HG02885 (cell line): ENCODE results near the gene KIF16B.

Source experiments
- ATAC-seq: cut with Tn5 transposase; IDR thresholded peaks from one replicate; pipeline ENCODE4 v1.9.1; 2021; ENCODE audit warnings: mild to moderate bottlenecking; ENCODE audit not compliant: unreplicated experiment, poor library complexity

KIF16B gene

DNA sequence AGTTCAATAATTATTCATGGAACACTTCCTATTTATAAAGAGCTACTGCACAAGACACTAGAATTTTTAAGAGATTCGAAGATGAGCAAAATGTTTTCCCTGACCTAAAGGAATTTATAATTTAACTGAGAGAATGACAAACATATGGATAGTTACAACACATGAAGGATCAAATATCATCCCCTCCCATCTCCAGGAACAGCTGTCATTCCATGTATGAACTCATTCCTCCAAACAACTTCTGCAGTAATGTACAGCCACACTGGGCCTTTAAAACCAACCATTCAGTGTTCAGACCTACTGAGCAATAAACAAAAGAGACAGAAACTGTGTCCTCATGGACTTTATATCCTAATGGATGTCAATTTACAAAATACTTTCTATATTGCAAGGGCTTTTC lies 87.8 kb downstream of the KIF16B start:
- ATAC-seq: no peak

DNA sequence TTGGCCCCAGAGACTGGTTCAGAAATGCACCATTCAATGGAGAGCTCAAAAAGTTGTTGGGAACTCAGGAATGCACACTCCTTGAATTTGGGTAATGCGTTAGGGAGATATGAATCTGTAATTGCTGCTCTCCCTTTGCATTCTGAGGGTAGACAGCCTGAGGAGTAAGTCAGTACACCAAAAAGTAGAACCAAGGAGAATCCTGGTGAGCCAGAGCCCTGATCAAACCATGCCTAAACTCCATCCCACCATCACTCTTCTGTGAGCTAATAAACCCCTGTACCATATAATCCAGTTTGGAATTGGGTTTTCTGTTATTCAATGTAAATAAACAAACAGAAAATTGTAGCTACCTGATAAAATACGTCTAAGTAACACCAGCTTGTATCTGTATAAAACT lies 90.2 kb downstream of the KIF16B start:
- ATAC-seq: no peak

DNA sequence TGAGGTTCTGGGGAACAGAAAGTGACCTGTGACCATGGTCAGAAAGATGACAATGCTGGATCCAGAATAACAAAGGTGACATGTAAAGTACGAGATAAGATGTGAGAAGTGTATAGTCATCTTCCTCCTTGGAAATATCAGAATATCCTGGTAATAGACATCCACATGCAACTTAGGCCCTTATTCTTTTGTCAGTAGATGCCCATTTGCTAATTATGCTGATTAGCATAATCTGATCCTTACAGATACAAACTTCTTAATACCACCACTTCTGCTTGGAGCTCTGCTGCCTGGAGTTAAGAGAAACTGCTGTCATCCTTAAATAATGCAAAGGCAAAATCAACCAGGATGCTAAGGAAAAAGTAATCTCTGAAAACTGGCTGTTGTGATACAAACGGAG lies 91.3 kb downstream of the KIF16B start:
- no peak for ATAC-seq

DNA sequence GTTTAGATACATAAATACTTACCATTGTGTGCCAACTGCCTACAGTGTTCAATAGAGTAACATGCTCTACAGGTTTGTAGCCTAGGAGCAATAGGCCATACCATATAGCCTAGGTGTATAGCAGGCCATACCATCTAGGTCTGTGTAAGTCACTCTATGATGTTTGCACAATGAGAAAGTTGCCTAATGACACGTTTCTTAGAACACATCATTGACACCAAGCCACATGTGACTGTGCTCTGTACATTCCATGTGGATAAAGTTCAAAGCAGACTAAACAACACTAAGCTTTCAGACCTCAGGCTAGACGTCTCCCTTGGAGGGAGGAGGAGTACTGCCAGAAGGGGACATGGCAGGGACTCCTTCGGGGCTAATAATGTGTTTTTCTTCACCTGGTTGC lies 93.6 kb downstream of the KIF16B start:
- no peak for ATAC-seq

DNA sequence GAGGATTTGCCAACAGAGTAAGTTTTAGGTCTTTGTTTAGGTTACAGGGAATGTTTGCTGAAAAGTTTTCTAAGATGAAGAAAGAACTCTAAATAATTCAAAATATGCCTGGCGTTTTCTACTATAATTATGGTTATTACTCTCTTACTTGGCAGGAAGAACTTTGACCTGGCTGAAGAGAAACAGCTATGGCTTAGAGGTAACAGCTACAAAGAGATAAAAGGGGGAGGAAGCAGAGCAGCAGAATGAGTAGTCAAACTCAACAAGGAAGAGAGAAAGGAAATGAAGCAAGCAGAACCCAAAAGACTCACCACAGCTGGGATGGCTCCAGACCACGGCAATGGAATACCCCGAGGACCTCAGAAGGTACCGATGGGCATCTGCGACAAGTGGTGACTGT lies 95.6 kb downstream of the KIF16B start:
- ATAC-seq: no peak

DNA sequence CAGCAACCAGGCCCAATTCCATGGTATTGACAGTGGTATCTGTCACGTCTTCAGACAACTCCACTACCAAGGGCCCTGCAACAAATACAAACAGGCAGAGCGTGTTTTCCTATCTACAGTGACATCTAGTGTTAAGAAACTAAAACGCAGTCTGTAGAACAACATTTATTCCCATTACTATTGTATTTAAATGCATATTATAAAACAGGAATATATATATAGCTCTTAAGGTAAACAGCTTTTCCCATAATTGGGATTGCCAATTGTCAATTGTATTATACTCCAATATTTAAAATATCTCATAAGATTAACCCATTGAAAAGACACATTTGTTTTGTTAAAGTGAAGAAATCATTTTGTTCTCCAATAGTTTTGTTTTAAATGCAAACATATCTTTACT lies 97.2 kb downstream of the KIF16B start:
- peak; percentile 74 for ATAC-seq

DNA sequence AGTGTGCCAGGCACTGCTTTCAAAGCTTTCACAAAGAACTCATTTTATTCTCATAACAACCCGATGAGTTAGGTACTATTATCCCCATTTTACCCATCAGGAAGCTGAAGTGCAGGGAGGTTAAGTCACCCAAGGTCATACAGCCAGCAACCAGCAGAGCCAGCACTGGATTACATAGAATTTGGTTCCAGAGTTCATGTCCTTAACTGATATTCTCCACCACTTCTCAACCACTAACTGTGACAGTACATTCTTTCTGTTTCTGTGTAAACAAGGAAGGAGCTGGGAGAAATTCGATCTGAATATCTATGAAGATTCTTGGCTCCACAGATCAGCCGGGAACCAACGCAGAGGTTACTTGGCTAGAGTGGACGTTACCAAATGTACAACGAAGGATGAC lies 98.0 kb downstream of the KIF16B start:
- no peak for ATAC-seq

DNA sequence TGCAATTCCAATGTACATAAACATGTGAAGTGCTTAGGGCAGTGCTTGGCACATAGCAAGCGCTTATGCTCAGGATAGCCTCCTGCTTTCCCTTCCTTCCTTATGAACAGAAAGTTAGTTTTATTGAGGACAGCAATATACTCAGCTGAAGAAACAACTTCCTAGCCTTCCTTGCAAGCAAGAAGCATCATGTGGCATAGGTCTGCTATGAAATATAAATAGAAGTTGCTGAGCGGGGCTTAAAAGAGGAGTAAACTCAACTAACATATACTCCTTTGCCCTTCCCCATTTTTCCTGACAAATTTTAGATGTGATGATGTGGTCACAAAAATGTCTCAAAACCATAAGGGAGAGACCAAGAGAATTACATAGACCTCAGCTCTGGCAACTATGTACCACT lies 98.9 kb downstream of the KIF16B start:
- no peak for ATAC-seq

DNA sequence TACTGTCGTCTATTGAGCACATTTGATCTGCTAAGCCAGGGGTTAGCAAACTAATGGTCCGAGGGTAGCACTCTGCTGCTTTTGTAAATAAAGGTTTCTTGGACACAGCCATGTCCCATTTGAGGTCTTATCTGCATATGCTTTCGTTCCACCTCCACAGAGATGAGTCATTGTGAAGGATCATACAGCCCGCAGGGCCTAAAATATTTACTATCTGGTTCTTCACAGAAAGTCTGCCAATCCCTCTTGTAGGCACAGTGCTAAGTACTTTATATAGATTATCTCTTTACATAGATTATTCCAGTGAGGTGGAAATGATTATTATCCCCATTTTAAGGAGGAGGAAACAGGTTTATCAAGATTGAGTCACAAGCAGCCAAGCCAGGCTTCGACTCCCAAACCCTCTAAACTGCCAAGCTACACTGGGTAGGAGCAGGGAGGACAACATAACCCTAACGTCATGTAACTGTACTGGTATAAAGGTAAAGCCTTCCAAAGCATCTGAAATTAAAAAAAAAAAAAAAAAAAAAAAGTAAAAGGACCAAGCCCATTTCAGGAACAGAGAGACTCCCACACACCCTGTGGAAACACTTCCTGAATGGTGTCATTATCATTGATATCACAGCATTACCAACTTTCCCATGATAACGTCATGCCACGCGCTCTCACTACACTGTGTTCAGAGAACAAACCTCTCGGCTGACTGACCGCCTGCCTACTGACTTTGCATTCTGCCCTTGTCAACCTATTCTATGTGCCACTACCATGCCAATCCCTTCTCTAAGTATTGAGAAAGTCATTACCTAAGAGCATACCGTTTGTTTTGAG lies 101.0 kb downstream of the KIF16B start:
- ATAC-seq: no peak

DNA sequence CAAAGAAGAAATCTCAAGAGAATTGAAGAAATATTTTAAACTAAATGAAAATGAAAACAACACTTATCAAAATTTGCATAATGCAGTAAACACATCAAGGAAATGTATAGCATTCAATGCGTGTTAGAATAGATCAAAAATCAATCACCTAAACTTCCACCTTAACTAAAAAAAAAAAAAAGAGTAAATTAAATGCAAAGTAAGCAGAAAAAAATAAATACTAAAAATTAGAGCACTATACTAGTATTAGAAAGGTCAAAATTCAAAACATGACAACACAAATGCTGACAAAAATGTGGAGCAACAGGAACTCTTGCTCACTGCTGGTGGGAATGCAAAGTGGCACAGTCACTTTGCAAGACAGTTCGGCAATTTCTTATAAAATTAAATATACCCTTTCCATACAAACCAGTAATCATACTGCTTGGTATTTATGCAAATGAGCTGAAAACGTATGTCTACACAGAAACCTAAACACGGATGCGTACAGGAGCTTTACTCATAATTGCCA lies 103.8 kb downstream of the KIF16B start:
- no peak for ATAC-seq

DNA sequence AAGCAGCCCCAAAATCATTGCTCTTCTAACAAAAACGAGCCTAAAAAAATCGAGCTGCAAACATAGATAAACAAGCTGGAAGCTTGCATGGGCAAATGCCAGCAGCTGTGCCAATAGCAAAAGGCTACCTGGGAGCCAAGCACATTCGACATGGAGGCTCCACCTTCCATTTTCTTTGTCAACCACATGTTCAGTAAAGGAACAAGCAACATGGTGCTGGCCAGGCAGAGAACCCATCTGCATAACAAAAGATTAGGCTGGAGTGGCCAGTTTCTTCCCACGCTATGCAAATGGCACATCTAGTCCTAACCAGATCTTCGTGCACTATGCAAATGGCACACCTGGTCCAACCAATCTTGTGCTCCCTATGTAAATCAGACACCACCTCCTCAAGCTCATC lies 110.5 kb downstream of the KIF16B start:
- no peak for ATAC-seq

DNA sequence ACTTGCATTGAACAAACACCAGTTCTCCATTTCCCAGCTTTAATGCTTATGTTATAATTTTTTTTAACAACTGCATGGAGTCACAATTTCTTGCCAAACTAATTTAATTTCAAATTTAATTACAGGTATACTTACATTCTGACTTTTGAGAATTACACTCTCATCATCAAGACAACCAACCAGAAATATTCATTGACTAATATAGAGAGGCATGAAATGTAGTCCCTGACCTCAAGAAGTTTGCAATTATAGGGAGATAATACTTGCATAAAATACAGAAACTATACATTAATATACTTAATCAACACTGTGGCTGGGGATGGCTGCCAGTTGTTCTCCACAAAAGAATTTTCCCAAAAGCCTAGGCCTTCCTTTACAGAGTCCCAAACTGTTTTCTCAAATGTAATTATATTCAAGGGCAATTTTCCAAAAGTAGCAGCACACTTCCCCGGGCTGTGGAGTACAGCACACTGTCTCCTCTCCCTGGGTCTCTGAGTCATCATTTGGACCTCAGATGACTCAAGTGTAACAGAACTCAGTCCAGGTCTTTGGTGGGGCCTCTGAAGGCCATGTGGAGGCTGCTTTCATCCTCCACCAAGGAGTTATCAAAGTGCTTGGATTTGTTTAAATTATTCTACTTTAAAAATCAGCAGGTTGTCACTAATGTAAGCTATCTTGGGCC lies 114.1 kb downstream of the KIF16B start:
- no peak for ATAC-seq

DNA sequence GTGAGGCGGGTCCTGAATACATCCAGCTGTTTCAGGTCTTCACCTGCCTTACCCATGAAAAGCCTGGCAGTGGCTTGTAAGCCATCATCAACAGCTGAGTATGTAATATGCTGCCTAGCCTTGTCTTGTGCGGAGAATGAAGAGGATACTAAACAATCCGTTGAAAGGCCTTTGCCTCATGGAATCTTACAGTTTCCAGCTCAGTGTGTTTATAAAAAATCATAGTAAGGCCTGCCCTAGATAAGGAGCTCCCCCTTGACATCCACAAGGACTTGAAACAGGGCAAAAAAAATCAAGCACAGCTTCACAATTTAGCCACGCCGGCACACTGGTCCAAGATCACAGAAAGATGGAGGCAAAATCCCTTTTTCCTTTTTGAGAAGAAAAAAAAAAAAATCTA lies 115.7 kb downstream of the KIF16B start:
- no peak for ATAC-seq

DNA sequence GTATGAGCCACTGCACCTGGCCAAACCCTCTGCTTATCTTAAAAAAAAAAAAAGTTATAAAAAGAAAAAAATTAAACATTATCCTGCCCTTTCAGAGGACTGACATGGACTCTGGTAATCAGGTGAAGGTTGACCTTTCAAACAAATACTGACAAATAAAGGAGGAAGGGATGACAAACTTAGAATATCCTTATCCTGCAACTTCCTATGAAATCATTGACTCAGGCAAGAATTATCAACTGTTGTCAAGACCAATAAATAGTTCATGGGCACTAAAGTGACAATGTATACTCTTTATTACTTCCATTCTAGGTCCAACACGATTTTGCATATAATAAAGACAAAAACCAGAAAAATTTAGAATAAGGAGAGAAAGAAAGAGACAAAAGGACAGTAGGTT lies 117.9 kb downstream of the KIF16B start:
- no peak for ATAC-seq

DNA sequence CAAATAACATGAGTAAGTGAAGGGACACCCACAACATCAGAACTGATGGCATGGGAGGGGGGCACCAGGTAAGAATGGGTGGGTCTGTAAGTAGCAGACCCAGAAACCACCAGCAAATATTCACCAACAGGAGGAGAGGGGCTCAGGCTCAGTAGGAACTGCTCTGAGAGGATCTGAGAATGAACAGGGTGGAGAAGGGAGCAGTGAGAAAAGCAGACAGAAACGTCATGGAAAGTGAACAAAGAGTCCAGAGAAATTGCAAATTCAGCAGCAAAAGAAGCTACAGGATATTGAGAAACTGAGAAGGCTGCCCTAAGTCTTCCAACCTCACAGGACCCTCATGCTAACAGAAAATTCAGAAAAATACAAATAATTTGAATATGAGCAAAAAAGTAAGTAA lies 121.3 kb downstream of the KIF16B start:
- ATAC-seq: no peak

DNA sequence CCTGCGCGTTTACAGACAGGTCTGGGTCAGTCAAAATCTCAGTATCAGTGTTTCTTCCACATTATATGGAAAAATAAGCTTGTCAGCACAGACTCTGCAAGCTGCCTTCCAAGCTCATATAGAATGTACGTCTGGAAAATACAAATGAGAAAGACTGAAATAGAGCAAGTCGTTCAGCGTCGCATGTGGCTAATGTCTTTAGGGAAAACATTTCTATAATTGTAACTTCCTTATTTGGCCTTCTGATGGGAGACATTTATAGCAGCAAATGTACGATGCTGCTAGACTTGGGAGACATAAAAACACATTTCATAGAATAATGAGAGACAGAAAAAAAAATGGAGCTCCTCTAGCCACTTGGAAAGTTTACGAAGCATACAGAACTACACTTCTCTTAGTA lies 122.2 kb downstream of the KIF16B start:
- no peak for ATAC-seq

DNA sequence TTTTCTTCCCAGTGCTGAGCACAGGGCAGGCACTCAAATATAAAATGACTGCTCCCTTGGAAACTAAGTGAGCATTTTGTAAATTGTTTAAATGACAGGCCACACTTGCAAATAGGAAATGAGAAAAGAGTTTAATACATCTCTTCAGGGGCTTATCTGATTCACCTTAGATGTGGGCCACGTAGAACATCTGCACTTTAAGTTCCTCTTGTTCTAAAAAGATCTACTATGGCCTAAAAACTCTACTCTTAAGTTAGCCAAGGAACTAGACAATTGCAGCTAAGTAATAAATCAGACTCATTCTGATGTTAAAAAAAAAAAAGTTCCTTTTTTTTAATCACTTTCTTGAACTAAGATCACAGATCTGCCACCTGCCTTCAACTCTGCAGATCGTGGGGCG lies 126.3 kb downstream of the KIF16B start:
- ATAC-seq: no peak

DNA sequence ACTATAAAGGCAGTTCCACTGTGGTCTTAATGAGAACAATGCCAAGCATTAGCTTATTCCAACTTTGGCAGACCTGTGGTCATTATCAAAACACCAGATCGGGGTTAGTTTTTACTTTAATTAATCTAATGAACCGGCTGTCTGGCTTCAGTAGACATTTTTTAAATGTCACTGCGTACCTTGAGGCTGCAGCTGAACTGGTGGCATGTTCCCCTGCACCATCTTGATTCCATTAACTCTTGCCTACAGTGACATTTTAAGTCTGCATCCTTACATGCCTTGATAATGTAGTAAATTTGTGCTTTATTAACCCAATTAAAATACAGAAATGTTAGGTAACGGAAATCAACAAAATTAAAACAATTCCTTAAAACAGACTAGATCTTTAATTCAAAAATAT lies 127.0 kb downstream of the KIF16B start:
- no peak for ATAC-seq

DNA sequence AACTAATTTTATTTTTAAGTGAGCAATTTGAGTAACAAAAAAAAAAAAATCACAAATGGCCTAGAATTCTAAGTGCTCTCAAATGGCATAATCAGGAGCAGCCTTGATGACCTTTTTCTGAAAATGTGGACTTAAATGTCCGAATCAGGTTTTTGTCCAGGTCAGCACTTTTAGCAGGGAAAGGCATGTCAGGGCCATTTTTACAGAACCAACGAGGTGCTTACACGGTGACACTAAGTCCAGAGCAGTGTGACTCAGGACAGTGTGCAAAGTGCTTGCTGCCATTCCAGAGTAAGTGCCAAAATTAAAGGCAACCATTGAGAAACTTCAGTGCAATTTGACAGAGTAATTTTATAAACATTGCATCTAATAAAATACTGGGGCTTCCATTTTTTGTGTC lies 127.8 kb downstream of the KIF16B start:
- no peak for ATAC-seq

DNA sequence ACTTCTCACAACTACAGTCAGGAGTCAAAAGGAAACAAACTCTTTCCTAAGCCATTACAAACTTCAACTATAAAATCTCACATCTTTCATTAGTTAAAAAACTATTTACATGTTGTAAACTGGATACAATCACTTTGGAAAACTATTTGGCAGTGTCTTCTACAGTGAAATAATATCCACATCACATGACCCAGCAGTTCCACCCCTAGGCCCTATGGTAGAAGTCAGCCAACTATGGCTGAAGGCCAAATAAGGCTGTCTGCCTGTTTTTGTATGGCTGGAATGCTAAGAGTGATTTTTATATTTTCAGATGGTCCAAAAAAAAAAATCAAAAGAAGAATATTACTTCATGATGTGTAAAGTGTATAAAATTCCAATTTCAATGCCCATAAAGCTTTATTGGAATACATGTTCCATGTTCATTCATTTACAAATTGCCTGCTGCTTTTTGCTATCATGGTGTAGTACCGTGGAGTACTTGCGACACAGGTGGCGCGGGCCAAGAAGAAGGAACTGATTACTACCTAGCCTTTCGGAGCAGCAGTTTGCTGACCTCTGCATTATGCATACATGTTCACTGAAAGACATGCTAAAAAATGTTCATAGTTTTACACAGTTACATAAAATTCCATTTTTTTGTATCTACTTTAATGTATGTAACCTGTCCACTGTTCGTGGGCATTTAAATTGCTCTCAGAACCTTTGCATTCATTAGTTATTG lies 129.0 kb downstream of the KIF16B start:
- ATAC-seq: no peak

DNA sequence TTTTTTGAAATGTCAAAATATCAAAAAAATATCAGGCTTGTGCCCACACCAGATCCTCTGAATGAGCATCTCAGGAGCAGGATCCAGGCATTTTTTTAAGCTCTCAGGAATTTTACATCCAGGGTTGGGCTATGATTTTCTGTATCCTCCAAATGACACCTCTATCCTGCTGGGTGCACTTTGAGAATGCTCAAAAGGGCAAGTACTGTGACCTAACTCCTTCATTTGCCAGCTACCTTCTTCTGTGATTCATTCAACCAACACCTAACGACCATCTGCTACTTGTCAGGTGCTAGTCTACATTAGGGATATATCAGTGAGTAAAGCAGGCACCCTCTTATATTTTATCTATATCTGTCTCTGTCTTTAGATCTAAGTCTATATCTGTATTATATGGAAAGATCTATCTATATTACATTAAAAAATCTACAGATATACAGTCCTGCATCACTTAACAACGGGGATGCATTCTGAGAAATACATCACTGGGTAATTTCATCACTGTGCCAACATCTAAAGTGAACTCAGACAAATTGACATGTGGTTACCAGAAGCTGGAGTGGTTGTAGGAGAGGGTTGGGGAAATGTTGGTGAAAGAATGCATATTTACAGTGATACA lies 131.6 kb downstream of the KIF16B start:
- ATAC-seq: no peak
